Mucosa of gallbladder (tissue), 1 donor: Measurements from ENCODE around the gene SH3PXD2B. TPM values are rescaled to one million over a fixed set of nuclear protein-coding genes. Genes with fewer than 3 reads are reported as not detected.
"Not testable (repeated sequence)": the region's sequence is repeated elsewhere in the genome, so short reads cannot be mapped to it uniquely, and the experiment has no call there.

Experiments
- DNase-seq: peaks from one replicate; pipeline ENCODE4 v3.0.0-alpha.2; 2020; ENCODE audit warnings: low spot score
- total RNA-seq: library from RNA; stranded (reverse); gene quantifications from one replicate; pipeline ENCODE4 v1.2.1, GENCODE V29; 2021
- donor health status: DM: no; HTN: no; CAD: no.

The SH3PXD2B gene
- total RNA-seq, 1 donor from 2014 or later: 30.6 TPM

DNA sequence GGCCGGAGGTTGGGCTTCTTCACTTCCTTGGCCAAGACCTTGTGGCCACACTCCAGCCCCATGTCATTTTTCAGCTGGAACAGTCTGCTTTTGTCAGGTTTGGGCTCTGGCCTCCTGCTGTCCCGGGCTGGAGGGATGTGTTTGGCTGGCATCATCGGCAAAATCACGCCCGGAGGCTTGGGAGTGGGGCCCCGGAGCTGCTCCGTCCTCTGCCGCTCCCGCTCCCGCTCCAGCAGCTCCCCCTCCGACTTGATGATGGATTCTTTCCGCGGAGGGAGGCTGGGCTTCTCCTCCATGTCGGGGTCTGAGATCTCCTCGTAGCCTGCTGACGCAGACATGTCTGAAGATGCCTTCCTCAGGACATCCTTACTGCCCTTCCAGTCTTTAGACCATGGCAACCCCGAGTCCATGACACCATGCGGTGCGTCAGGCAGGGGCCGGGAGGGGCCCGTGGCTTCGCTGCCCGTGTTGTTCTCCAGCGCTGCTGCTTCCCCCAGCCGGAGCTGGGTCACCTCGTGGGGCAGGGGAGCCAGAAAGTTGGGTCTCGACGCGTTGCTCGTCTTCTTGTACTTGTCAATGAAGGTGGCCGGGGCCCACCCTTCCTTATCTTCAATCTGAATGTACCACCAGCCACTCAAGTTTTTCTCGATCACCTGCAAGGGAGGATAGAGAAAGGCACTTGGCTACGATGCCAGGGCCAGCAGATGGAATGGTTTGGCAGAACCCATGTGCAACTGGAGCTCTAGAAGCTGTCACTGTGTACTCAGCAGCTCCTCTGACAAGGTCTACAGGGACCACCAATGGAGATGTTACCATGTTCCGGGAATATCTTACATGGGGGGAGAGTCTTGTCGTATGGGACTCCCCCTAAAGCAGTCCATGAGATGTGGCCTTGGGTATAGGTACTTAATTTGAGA is 114.8 kb downstream of the SH3PXD2B start:
- DNase-seq: no peak

GRCh38 chr5:172336676-172337285 is 117.5 kb downstream of the SH3PXD2B start:
- DNase-seq: no peak

- no peak for DNase-seq
Observed at GRCh38 chr5:172336264-172336663, 118.1 kb downstream of the SH3PXD2B start.

GRCh38 chr5:172335721-172336120 is 118.6 kb downstream of the SH3PXD2B start:
- DNase-seq: no peak

DNA sequence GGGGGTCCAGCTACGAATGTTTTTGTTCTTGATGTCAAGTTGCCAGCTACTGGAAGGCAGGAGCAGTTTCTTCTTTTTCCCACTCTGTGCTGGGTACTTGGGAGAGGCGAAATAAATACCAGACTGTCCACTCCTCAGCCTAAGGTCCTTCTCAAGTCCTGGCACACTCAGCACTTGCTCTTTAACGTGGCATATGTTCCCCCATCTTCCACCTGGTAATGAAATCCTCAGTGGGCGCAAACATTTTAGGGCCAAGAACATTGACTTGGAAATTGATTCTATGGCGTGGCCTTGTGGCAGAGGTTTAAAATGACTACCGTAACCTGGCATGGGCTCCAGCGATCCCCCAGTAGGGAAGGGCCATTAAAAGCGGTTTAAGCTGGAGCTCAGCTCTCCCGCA is 119.7 kb downstream of the SH3PXD2B start:
- no peak for DNase-seq

- DNase-seq: no peak
Observed at GRCh38 chr5:172334196-172334595, 120.1 kb downstream of the SH3PXD2B start.

DNA sequence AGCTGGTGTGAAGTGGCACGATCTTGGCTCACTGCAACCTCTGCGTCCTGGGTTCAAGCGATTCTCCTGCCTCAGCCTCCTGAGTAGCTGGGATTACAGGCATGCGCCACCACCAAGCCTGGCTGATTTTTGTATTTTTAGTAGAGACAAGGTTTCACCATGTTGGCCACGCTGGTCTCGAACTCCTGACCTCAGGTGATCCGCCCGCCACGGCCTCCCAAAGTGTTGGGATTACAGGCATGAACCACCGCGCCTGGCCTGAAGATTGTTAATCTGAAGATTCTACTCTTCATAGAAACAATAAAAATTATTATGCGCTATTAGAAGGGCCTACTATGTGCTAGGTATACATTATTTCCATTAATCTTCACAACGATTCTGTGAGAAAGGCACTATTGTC is 127.4 kb downstream of the SH3PXD2B start:
- not testable (repeated sequence) for DNase-seq

DNA sequence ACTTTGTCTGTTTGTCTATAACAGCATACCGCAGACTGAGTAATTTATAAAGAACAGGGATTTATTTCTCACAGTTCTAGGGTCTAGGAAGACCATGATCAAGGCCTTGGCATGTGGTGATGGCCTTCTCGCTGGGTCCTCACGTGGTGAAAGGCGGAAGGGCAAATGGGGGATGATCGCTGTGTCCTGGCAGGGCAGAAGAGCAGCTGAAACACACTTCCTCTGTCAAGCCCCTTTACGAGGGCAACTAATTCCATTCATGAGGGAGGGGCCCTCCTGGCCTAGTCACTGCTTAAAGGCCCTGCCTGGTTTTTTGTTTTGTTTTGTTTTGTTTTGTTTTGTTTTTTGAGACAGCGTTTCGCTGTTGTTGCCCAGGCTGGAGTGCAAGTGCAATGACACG is 128.9 kb downstream of the SH3PXD2B start:
- no peak for DNase-seq

GRCh38 chr5:172322028-172322965 is 132.0 kb downstream of the SH3PXD2B start:
- no peak for DNase-seq

GRCh38 chr5:172321593-172321992 is 132.7 kb downstream of the SH3PXD2B start:
- no peak for DNase-seq

DNA sequence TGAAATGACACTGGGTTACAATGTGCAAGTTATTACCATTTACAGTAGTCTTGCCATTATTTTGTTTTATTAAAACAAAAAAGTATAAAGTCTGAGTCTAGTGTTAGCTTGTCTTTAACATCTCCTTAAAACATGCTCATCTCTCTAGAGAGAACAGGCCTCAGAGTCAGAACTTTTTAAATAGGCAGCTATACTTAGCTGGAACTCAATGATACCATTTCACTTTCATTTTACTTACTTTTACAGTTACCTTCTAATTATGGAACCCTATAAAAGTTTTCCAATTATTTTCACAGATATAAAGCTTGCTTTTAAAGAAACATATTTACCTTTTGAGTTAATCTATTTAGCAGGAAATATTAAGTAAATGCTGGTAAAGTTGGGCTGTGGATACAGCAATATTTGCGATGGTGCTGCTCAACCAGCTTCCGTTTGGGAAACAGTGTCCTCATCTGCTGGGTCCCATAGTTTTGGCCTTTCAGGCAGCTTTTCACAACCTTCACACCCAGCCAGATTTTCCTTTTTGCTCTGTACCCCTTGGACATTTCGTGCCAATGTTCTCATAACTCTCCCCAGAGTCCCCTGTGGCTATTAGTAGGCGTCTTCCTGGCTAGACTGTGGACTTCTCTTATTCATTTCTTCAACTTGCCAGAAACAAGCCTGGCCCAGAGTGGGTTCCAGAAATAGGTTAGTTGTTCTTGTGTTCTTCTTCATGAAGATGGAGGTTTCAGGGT is 134.4 kb downstream of the SH3PXD2B start:
- DNase-seq: no peak

GRCh38 chr5:172315587-172316493 is 138.5 kb downstream of the SH3PXD2B start:
- no peak for DNase-seq

DNA sequence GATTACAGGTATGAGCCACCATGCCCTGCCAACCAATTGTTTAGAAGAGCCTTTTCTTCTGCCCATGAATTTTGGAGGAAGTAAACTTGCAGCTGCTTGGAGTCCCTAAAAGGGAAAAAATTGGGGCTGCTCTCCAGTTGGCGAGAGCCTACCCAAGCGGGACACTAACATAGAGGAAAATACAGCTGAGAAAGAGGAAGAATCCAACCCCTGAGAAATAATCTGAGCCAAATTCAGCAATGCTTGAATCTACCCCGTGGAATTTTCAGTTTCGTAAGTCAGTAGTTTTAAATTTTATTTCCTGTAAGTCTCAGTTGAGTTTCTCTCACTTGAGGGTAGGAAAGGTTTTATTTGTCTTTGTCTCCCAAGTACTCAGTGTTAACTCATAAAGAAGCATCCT is 140.4 kb downstream of the SH3PXD2B start:
- DNase-seq: no peak

DNA sequence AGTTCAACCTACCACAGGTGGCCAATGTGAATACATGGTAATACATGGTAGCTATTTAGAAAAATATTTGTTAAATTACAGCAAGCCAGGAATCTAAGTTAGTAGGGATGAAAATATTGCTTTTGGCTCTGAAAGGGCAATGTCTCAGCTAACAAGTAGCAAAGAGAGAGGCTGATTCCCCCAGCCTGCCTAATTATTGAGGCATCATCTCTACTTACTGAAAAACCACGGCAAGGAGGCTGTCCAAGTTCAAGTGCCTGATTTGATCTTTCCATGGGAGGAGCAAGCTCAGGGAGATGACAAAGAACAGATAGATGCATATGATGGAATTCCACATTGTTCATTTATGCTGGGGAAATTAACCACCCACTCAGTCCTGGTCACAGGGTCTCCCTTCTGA is 142.0 kb downstream of the SH3PXD2B start:
- DNase-seq: no peak

DNA sequence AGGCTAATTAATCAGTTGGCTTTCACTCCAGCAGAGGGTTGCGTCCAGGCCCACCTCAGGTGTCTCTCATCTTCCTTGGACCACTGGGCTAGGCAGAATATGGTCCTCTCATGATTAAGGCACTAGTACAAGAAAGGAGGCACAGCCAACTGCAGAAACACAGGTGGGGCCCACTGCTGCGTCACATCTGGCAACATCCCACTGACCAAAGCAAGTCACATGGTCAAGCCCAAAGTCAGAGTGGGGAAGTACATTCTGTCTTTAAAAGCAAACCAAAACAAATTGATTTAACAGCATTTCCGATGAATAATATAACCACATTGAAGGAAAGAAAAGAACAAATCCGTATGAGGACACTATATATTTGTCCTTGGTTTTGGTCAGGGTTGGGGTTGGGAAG is 142.7 kb downstream of the SH3PXD2B start:
- no peak for DNase-seq

- DNase-seq: no peak
Observed at GRCh38 chr5:172311026-172311425, 143.3 kb downstream of the SH3PXD2B start.

- DNase-seq: no peak
Observed at GRCh38 chr5:172305380-172305779, 148.9 kb downstream of the SH3PXD2B start.

DNA sequence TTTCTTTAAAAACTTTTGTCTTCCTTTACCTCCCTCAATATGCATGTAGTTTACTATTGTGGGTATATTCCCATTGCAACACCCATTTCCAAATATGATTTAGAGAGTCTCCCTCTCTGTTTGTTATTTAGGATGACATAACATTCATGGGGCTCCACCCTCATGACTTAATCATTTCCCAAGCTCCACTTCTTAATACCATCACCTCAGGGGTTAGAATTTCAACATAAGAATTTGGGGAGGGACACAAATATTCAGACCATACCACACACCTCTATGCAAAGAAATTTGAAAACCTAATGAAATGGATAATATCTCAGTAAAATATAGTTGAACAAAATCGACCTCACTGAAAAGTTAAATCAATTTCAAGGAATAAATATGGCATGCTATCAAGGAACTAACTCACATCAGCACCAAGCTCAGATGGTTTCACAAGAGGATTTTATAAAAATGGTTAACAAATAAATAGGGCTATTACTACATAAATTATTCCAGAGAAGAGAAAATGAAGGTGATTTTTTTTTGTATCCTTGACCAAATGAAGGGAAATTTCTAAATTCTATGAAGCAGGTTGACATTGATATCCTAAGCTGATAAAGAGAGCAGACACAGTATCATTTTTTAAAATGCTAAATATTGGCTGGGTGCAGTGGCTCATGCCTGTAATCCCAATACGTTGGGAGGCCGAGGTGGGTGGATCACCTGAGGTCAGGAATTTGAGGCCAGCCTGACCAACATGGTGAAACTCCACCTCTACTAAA is 150.6 kb downstream of the SH3PXD2B start:
- no peak for DNase-seq

DNA sequence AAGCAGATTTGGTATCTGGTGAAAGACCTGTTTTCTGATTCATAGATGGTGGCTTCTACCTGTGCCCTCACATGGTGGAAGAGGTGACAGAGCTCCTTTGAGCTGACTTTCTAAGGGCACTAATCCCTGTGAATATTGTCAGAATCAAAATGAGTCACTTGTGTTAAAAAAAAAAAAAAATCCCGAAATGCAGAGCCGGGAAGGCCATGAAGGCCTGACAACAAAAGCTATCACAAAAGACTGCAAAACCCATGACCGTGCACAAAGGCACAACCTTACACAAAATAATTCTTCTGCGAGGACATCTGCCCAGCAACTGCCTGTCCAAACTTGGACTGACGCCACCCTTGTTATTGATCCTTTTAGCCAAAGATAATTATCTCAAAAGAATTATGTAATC is 151.2 kb downstream of the SH3PXD2B start:
- DNase-seq: no peak
